Measurements from ENCODE around the gene ADGRL3.

Gene ADGRL3

DNA sequence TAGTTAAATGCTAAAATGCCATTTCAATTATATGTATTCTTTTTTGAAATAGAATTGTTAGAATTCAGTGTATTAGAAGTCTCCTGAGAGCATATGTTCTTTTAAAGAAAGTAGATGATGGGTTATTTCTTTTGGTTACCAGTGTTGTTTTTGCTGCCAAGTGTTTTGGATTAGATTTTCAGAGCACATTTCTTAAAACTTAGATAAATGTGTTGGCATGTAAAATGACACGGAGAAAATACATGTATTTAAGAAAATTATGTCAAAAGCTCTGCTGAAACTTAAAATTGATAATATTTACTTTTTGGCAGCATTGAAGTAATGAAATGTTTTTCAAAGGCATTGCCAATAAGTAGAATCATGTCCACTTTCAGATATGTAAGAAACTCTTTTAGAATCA lies 379.7 kb downstream of the ADGRL3 start:
- TF ChIP-seq, protein P1, sequence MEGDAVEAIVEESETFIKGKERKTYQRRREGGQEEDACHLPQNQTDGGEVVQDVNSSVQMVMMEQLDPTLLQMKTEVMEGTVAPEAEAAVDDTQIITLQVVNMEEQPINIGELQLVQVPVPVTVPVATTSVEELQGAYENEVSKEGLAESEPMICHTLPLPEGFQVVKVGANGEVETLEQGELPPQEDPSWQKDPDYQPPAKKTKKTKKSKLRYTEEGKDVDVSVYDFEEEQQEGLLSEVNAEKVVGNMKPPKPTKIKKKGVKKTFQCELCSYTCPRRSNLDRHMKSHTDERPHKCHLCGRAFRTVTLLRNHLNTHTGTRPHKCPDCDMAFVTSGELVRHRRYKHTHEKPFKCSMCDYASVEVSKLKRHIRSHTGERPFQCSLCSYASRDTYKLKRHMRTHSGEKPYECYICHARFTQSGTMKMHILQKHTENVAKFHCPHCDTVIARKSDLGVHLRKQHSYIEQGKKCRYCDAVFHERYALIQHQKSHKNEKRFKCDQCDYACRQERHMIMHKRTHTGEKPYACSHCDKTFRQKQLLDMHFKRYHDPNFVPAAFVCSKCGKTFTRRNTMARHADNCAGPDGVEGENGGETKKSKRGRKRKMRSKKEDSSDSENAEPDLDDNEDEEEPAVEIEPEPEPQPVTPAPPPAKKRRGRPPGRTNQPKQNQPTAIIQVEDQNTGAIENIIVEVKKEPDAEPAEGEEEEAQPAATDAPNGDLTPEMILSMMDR (IDR thresholded peaks at IDR 0.05; ENCODE audit: low read depth, low read length) = no peak
- DNase-seq (ENCODE audit: low read depth, low spot score) = no peak
- in situ Hi-C loops (cut with HindIII; ENCODE audit: low sequenced_read_pairs) = no loop called here
- no peak overlapping the region for H3K4me3 ChIP-seq (ENCODE audit: low read depth, low read length)

DNA sequence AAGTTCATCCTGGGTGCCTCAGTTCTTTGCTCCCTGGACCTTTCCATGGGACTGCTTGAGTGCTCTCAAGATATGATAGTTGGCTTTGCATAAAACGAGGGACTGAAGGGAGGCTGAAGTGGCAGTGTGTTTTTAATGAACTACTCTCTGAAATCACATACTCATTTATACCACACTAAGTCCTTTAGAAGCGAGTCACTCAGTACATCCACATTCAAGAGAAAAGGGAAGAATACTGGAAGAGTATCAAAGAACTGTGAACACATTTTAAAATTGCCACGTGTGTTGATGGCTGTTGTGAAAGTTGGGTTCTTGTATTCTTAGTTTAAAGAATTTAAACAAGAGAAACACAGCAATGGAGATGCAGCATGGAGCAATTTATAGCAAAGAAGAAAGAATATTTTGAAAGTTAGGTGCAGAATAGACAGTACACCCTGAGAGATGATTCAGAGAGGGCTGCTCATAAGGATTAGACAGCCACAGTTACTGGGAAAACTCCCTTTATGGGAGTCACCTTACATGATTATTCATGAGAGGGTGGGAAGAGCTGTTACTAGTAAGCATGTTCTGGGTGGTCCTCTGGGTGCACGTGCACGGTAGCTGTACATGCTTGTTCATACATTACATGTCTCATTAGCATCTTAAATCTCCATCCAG lies 380.7 kb downstream of the ADGRL3 start:
- in situ Hi-C loops (cut with HindIII; ENCODE audit: low sequenced_read_pairs) = no loop called here
- TF ChIP-seq, protein P1 (IDR thresholded peaks at IDR 0.05; ENCODE audit: low read depth, low read length) = no peak
- DNase-seq (ENCODE audit: low read depth, low spot score) = peak; percentile 50
- H3K4me3 ChIP-seq (ENCODE audit: low read depth, low read length) = no peak overlapping the region

DNA sequence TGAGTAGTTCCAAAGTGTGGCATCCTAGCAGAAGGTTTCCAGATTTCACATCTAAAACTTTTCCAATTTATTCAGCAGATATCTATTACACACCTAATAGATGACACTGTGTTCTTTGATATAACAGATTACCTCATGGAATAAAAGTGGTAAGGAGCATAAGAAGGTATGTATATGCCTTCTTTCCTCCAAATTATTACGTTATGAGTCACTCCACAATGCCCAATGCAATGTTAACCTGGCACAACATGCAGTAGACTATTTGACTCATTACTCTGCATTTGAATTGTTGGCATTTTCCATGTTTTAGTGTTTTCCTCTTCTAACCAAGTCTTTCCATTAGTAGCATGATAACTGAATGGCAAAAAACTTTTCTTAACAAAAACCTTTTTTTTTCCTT lies 383.6 kb downstream of the ADGRL3 start:
- in situ Hi-C loops (cut with HindIII; ENCODE audit: low sequenced_read_pairs) = no loop called here
- DNase-seq (ENCODE audit: low read depth, low spot score) = peak; percentile 68
- TF ChIP-seq, protein P1 (IDR thresholded peaks at IDR 0.05; ENCODE audit: low read depth, low read length) = no peak
- H3K4me3 ChIP-seq (ENCODE audit: low read depth, low read length) = no peak overlapping the region

DNA sequence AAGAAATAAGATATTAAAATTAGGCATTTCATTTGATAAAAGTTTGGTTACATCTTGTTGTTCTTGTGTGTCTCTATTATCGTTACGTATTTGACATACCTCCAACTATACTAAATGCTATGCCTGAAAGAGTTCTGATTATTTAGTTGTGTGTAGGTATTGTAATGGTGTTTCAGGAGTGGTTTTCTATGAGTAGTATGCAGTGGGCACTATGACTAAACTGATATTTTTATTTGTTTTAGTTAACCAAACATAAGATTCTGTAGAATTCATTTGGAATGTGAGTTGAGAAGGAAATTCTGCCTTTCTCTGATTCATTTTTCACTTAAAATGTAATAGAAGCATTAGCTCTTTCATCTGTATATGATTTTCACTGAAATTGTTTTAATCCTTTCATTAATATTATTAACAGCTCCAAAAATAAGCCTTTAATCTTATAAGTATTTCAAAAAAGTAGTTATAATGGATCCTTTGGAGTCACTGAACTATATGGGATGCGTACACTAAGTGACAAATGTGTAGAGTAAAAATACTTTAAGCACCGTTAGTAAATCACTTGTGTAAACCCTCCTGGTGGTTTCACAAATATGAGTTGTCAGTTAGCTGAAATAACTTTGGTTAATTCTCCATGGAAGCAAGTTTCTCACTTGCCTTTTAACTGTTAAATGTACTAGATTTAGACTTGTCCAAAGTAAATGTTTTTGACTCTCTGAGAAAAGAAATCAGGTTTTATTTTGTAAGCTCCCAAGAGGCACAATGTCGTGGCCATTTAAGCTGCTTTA lies 388.7 kb downstream of the ADGRL3 start:
- TF ChIP-seq, protein P1 (IDR thresholded peaks at IDR 0.05; ENCODE audit: low read depth, low read length) = no peak
- no peak for DNase-seq (ENCODE audit: low read depth, low spot score)
- no peak overlapping the region for H3K4me3 ChIP-seq (ENCODE audit: low read depth, low read length)
- in situ Hi-C loops (cut with HindIII; ENCODE audit: low sequenced_read_pairs) = no loop called here

DNA sequence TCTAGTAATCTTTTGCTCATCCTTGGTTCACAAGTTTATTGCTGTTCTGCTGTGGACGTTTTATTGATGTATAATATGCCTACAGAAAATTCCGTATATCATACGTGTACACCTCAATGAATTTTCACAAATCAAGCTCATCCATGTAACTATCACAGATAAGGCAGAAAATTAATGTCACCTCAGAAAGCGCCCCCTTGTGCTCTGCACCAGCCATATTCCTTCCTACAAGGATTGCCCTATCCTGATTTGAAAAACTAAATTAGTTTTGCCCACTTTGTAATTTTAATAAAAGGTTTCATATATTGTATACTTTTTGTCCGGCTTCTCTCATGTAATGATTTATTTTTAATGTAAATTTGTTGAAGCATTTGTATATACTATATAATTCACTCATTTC lies 390.8 kb downstream of the ADGRL3 start:
- in situ Hi-C loops (cut with HindIII; ENCODE audit: low sequenced_read_pairs) = no loop called here
- TF ChIP-seq, protein P1 (IDR thresholded peaks at IDR 0.05; ENCODE audit: low read depth, low read length) = peak; percentile 23
- no peak overlapping the region for H3K4me3 ChIP-seq (ENCODE audit: low read depth, low read length)
- DNase-seq (ENCODE audit: low read depth, low spot score) = no peak

DNA sequence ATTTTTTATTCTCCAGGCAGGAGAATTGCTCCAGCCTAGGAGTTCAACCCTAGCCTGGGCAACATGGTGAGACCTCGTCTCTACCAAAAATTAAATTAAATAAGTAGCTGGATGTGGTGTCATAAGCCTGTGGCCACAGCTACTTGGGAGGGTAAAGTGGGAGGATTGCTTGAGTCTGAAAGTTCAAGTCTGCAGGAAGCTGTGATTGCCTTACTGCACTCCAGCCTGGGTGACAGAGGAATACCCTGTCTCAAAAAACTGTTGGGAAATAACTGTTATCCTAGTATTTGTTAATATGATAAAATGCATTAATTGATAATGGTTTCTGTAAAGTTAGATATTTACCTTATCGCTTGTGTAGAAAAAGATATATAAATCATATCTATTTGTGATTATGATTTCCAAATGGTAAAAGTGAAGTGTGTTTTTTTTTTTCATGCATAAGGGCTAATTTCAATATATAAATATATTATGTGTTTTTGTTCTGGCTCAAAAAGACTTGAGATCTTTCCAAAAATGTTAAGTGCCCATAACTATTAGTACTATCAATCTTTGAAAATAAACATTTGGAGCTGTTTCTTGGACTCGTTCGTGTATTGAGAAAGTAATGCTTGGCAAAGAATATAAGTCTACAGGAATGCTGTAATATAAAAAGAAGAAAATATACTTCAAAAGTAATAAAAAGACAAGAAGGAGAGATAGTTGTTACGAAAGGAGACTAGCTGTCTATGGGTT lies 396.6 kb downstream of the ADGRL3 start:
- TF ChIP-seq, protein P1 (IDR thresholded peaks at IDR 0.05; ENCODE audit: low read depth, low read length) = no peak
- no peak for DNase-seq (ENCODE audit: low read depth, low spot score)
- no peak overlapping the region for H3K4me3 ChIP-seq (ENCODE audit: low read depth, low read length)
- in situ Hi-C loops (cut with HindIII; ENCODE audit: low sequenced_read_pairs) = no loop called here
